Liver (tissue), 3 donors: ENCODE measurements around the gene ANP32B.

Experiments
- ATF3 ChIP-seq: IDR thresholded peaks from 2 replicates; pipeline ENCODE4 v1.6.1; 2016; ENCODE audit warnings: antibody characterized with exemption
- CTCF ChIP-seq: fragments of 150-350 bp; IDR thresholded peaks from 2 replicates; pipeline ENCODE4 v1.5.1; 2017; ENCODE audit warnings: improper control_type of control experiment, low read depth, low read length; ENCODE audit not compliant: missing input control
- EGR1 ChIP-seq, 2 donors: IDR thresholded peaks; 2 replicates each; pipeline ENCODE4 v1.6.1; 2016 to 2018; ENCODE audit warnings: antibody characterized with exemption in 2 of 2, low read depth in 2 of 2
- FOXA1 ChIP-seq: IDR thresholded peaks from 2 replicates; pipeline ENCODE4 v1.6.1; 2016; ENCODE audit warnings: antibody characterized with exemption
- GABPA ChIP-seq, 2 donors: IDR thresholded peaks in 1 of 2; conservative IDR thresholded peaks in 1 of 2; 2 replicates each; pipeline ENCODE4 v1.6.1; 2016; ENCODE audit warnings: antibody characterized with exemption in 2 of 2, mild to moderate bottlenecking in 1 of 2, moderate library complexity in 1 of 2
- JUND ChIP-seq, 2 donors: IDR thresholded peaks; 2 replicates each; pipeline ENCODE4 v1.6.1; 2016; ENCODE audit warnings: antibody characterized with exemption in 2 of 2
- MAX ChIP-seq: IDR thresholded peaks from 2 replicates; pipeline ENCODE4 v1.6.1; 2016; ENCODE audit warnings: antibody characterized with exemption
- RAD21 ChIP-seq, 2 donors: IDR thresholded peaks; 2 replicates each; pipeline ENCODE4 v1.6.1; 2016; ENCODE audit warnings: antibody characterized with exemption in 2 of 2, mild to moderate bottlenecking in 2 of 2
- REST ChIP-seq: IDR thresholded peaks from 2 replicates; pipeline ENCODE4 v1.6.1; 2016; ENCODE audit warnings: antibody characterized with exemption, mild to moderate bottlenecking
- RXRA ChIP-seq, 2 donors: IDR thresholded peaks; 2 replicates each; pipeline ENCODE4 v1.6.1; 2017 to 2018; ENCODE audit warnings: antibody characterized with exemption in 2 of 2, mild to moderate bottlenecking in 1 of 2
- SP1 ChIP-seq: IDR thresholded peaks from 2 replicates; pipeline ENCODE4 v1.6.1; 2018; ENCODE audit warnings: antibody characterized with exemption, mild to moderate bottlenecking
- TAF1 ChIP-seq: conservative IDR thresholded peaks from 2 replicates; pipeline ENCODE4 v1.6.1; 2016; ENCODE audit warnings: antibody characterized with exemption, mild to moderate bottlenecking
- YY1 ChIP-seq: IDR thresholded peaks from 2 replicates; pipeline ENCODE4 v1.6.1; 2016; ENCODE audit warnings: antibody characterized with exemption, mild to moderate bottlenecking
- ZBTB33 ChIP-seq: IDR thresholded peaks from 2 replicates; pipeline ENCODE4 v1.6.1; 2016; ENCODE audit warnings: antibody characterized with exemption
- donor health status: healthy.
- donor health status: healthy.

GRCh38 chr9:97994703-97995102 is 11.6 kb downstream of the ANP32B start:
- TF ChIP-seq EGR1 (IDR thresholded peaks at IDR 0.05; ENCODE audit: low read depth in 2 of 2) (no peak), CTCF (no peak), TAF1 (no peak), REST (no peak), GABPA (IDR thresholded peaks at IDR 0.05 in 1 of 2, conservative IDR thresholded peaks at IDR 0.05 in 1 of 2) (no peak), YY1 (no peak), RXRA (IDR thresholded peaks at IDR 0.05) (no peak), RAD21 (IDR thresholded peaks at IDR 0.05) (no peak), MAX (no peak), ATF3 (no peak), SP1 (no peak), FOXA1 (no peak), JUND (IDR thresholded peaks at IDR 0.05) (no peak), ZBTB33 (no peak)
